ENCODE results near the gene ZKSCAN3. TPM values are rescaled to one million over a fixed set of nuclear protein-coding genes. Genes with fewer than 3 reads are reported as not detected.

ZKSCAN3 gene
- total RNA-seq, 2 experiments from 2014 or later = 2.3 to 3.0 TPM

DNA sequence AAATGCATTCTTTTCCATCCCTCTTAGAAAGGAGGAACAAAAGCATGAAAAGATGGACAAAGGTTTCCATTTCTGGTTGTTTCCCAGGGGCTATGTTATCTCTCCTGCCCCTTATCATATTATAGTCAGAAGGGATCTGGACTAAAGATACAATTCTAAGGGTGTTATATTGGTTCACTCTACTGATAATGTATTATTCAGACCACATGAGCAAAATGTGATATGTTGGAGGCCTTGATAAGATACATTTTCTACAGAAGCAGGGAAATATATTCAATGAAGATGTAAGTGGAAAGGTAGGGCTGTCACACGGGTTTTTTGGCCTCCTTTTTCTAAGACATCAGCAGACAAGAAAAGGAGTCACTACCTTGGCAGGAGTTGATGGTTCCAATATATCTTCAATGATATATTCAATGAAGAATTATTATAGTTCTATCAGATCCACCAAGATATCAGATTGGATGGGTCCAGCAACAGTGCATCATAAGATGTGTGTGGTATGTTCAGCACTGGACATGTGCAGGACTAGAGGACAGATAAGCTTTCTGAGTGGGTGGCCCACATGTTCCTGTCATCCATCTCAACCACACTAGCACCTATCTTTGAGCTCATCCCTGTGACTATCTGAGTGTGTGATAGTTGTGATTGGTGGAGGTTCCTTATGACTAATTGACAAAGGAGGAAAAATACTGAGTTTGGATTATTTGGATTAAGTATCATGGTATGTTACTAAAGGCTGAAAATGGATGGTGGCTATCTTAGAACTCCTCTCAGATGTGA lies 5.7 kb upstream of the ZKSCAN3 start:
- ATAC-seq (no peak), DNase-seq (no peak)
- H3K9me3 Mint-ChIP-seq = peaks cover 18% of the 10 kb centered on the region
- ChIA-PET CTCF (no interaction called here), POLR2A (no interaction called here)
- TF ChIP-seq CTCF (IDR thresholded peaks at IDR 0.05) = no peak
- no peak overlapping the region for H3K27ac Mint-ChIP-seq
- peaks cover 4% of the 10 kb centered on the region for H3K4me1 Mint-ChIP-seq (ENCODE audit: low read depth)
- intact Hi-C loops (cut with micrococcal nuclease) = no loop called here
- H3K27me3 Mint-ChIP-seq = peaks cover 7% of the 10 kb centered on the region
- no peak overlapping the region for H3K4me3 Mint-ChIP-seq
- peaks cover 6% of the 10 kb centered on the region for H3K36me3 Mint-ChIP-seq (ENCODE audit: low read depth)

GRCh38 chr6:28345201-28345600 lies 4.5 kb upstream of the ZKSCAN3 start:
- H3K9me3 Mint-ChIP-seq = peaks cover 11% of the 10 kb centered on the region
- ATAC-seq (no peak), DNase-seq (no peak)
- CTCF ChIA-PET = no interaction called here
- H3K36me3 Mint-ChIP-seq (ENCODE audit: low read depth) = peaks cover 2% of the 10 kb centered on the region
- H3K27ac Mint-ChIP-seq = no peak overlapping the region
- H3K27me3 Mint-ChIP-seq = peaks cover 7% of the 10 kb centered on the region
- peaks cover 5% of the 10 kb centered on the region for H3K4me1 Mint-ChIP-seq (ENCODE audit: low read depth)
- POLR2A ChIA-PET = interaction anchor here (0.7 to 0.9 kb wide), 2 partner anchors 9 to 78 kb away, joined by 3 to 4 read pairs; partner anchors contain the start of genes ZSCAN26 and ZSCAN31
- H3K4me3 Mint-ChIP-seq = no peak overlapping the region
- intact Hi-C loops (cut with micrococcal nuclease) = no loop called here
- TF ChIP-seq CTCF (IDR thresholded peaks at IDR 0.05) = no peak

GRCh38 chr6:28347119-28347518 lies 2.6 kb upstream of the ZKSCAN3 start:
- ChIA-PET POLR2A (interaction anchor here (1.3 kb wide), 1 partner anchor 11 kb away, joined by 3 read pairs; the partner anchor contains the start of gene ZSCAN31), CTCF (interaction anchor here (0.7 to 1.4 kb wide), 3 partner anchors 9 to 223 kb away, joined by 3 to 5 read pairs (median 4); partner anchors contain the start of gene ZSCAN16)
- Mint-ChIP-seq H3K4me3 (no peak overlapping the region), H3K9me3 (no peaks in the 10 kb centered on the region), H3K36me3 (ENCODE audit: low read depth) (no peaks in the 10 kb centered on the region), H3K4me1 (ENCODE audit: low read depth) (peaks cover 17% of the 10 kb centered on the region), H3K27ac (no peak overlapping the region), H3K27me3 (peaks cover 7% of the 10 kb centered on the region)
- ATAC-seq (no peak), DNase-seq (no peak)
- intact Hi-C loops (cut with micrococcal nuclease) = no loop called here
- TF ChIP-seq CTCF (IDR thresholded peaks at IDR 0.05) = no peak

- ATAC-seq = no peak
- Mint-ChIP-seq H3K27ac (peak overlapping the region; percentile 95), H3K27me3 (peaks cover 7% of the 10 kb centered on the region), H3K4me3 (peak overlapping the region; percentile 98), H3K4me1 (ENCODE audit: low read depth) (peaks cover 21% of the 10 kb centered on the region), H3K36me3 (ENCODE audit: low read depth) (no peaks in the 10 kb centered on the region), H3K9me3 (no peaks in the 10 kb centered on the region)
- no peak for DNase-seq
- TF ChIP-seq CTCF (IDR thresholded peaks at IDR 0.05) = no peak
- POLR2A ChIA-PET = interaction anchor here (1.2 kb wide), 1 partner anchor 208 kb away, joined by 5 read pairs; the partner anchor contains the start of gene ZKSCAN8
- intact Hi-C loops (cut with micrococcal nuclease) = no loop called here
- CTCF ChIA-PET = no interaction called here
Observed at GRCh38 chr6:28349344-28349891, 329 bp upstream of the ZKSCAN3 start.

GRCh38 chr6:28351087-28351486 lies 1.3 kb downstream of the ZKSCAN3 start:
- DNase-seq (no peak), ATAC-seq (no peak)
- Mint-ChIP-seq H3K36me3 (ENCODE audit: low read depth) (no peaks in the 10 kb centered on the region), H3K4me3 (peak overlapping the region; percentile 98), H3K9me3 (no peaks in the 10 kb centered on the region), H3K27me3 (peaks cover 5% of the 10 kb centered on the region), H3K4me1 (ENCODE audit: low read depth) (peaks cover 29% of the 10 kb centered on the region), H3K27ac (no peak overlapping the region)
- TF ChIP-seq CTCF (IDR thresholded peaks at IDR 0.05) = no peak
- POLR2A ChIA-PET = interaction anchor here (1.5 kb wide), 1 partner anchor 16 kb away, joined by 5 read pairs; the partner anchor contains the start of gene ZSCAN31
- CTCF ChIA-PET = no interaction called here
- intact Hi-C loops (cut with micrococcal nuclease) = loop anchor here (10.0 kb wide), 2 partner anchors 86 to 446 kb away; partner anchors contain the start of gene ZSCAN26
